CD4-positive, alpha-beta T cell (primary cell): ENCODE measurements around the gene BSG. TPM values are rescaled to one million over a fixed set of nuclear protein-coding genes. Genes with fewer than 3 reads are reported as not detected.

Source experiments
- ATAC-seq: fragments of 200-7000 bp; cut with Tn5 transposase; one replicate; pipeline ENCODE4 v1.10.0; 2022; ENCODE audit warnings: mild to moderate bottlenecking; ENCODE audit not compliant: poor library complexity
- CTCF ChIA-PET: fragments of 350-600 bp; sonication (Branson Sonifier 250); formaldehyde crosslinking; loops from one replicate; lab custom pipeline; 2021; ENCODE audit warnings: antibody characterized with exemption, inconsistent platforms; lab: Charles Lee
- POLR2A ChIA-PET: fragments of 350-600 bp; sonication (Branson Sonifier 250); formaldehyde crosslinking; loops from one replicate; lab custom pipeline; 2021; ENCODE audit warnings: antibody characterized with exemption, inconsistent platforms; lab: Charles Lee
- DNase-seq, 14 experiments: peaks; one replicate each; pipeline ENCODE4 v3.0.0-alpha.2; 2013 to 2020; ENCODE audit warnings: mixed read lengths in 2 of 14
- H3K27ac ChIP-seq, 2 donors: one replicate each; pipeline versions ENCODE4 v1.5.1 to v1.7.0; 2013; ENCODE audit warnings: low read length in 2 of 2, low read depth in 1 of 2, mild to moderate bottlenecking in 1 of 2
- H3K27me3 ChIP-seq, 2 experiments: 1 replicate in 1 of 2; 2 replicates in 1 of 2; pipeline versions ENCODE4 v1.6.1 to v1.7.0; 2013; ENCODE audit warnings: low read length in 2 of 2, control low read depth in 1 of 2, mild to moderate bottlenecking in 1 of 2, moderate library complexity in 1 of 2; ENCODE audit not compliant: insufficient read depth in 2 of 2, control insufficient read depth in 1 of 2
- H3K36me3 ChIP-seq: one replicate; pipeline ENCODE4 v1.6.1; 2013; ENCODE audit warnings: low read length, control low read depth; ENCODE audit not compliant: insufficient read depth
- H3K4me1 ChIP-seq: one replicate; pipeline ENCODE4 v1.6.1; 2013; ENCODE audit warnings: low read length, control low read depth; ENCODE audit not compliant: insufficient read depth
- H3K4me3 ChIP-seq: one replicate; pipeline ENCODE4 v1.5.1; 2013; ENCODE audit warnings: mild to moderate bottlenecking, low read length, moderate library complexity
- H3K9me3 ChIP-seq, 2 experiments: 1 replicate in 1 of 2; 2 replicates in 1 of 2; pipeline versions ENCODE4 v1.6.1 to v1.7.0; 2013; ENCODE audit warnings: low read length in 2 of 2, mild to moderate bottlenecking in 2 of 2, control low read depth in 1 of 2, moderate library complexity in 1 of 2; ENCODE audit not compliant: control insufficient read depth in 1 of 2, insufficient read depth in 1 of 2
- H3K27ac Mint-ChIP-seq: one replicate; pipeline ENCODE4 v1.8.0; 2020; ENCODE audit warnings: mixed read lengths
- H3K27me3 Mint-ChIP-seq: one replicate; pipeline ENCODE4 v1.8.0; 2021; ENCODE audit warnings: mixed read lengths
- H3K36me3 Mint-ChIP-seq: one replicate; pipeline ENCODE4 v1.8.0; 2021; ENCODE audit warnings: low read depth, mixed read lengths
- H3K4me1 Mint-ChIP-seq: one replicate; pipeline ENCODE4 v1.8.0; 2021; ENCODE audit warnings: low read depth, mixed read lengths
- H3K4me3 Mint-ChIP-seq: one replicate; pipeline ENCODE4 v1.8.0; 2020; ENCODE audit warnings: mild to moderate bottlenecking, mixed read lengths
- H3K9me3 Mint-ChIP-seq: one replicate; pipeline ENCODE4 v1.8.0; 2020; ENCODE audit warnings: mixed read lengths
- intact Hi-C, 2 experiments: fragments of 100-400 bp; cut with DNase I in 1 of 2; cut with micrococcal nuclease in 1 of 2; formaldehyde crosslinking; loops; one replicate each; pipeline versions ENCODE4 v1.15.1 to v1.9.0; 2023 to 2025; cut with DNase I, micrococcal nuclease
- total RNA-seq, 174 experiments: library from RNA in 2 of 174; stranded (reverse) in 2 of 174; gene quantifications; one replicate each; pipeline ENCODE4 v1.2.3 and lab custom pipeline; 2021 to 2026
- TF ChIP-seq, protein P1 (sequence below): fragments of 200-600 bp; IDR thresholded peaks from one replicate; pipeline ENCODE4 v1.8.0; 2022; ENCODE audit warnings: antibody characterized with exemption, mild to moderate bottlenecking

BSG gene
- total RNA-seq, 2 experiments from 2014 or later, result 68.7 to 71.6 TPM

DNA sequence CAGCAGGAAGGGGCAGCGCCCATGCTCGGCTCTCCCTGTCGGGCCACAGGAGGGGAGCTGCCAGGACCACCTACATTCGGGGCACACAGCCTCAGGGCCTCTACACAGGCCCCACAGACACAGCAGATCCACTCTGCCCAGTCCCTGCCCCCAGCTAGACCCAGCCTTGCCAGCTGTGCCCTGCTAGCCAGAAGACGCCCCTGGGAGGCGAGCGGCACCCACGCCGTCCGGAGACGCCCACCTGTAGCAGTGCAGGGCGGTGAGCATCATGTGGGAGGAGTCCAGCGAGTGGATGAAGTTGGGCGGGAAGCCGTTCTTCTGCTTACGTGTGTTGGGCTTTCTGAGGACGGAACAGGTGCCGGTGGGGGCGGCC, 45.8 kb downstream of the BSG start:
- no peak overlapping the region for H3K27ac Mint-ChIP-seq
- TF ChIP-seq, protein P1, sequence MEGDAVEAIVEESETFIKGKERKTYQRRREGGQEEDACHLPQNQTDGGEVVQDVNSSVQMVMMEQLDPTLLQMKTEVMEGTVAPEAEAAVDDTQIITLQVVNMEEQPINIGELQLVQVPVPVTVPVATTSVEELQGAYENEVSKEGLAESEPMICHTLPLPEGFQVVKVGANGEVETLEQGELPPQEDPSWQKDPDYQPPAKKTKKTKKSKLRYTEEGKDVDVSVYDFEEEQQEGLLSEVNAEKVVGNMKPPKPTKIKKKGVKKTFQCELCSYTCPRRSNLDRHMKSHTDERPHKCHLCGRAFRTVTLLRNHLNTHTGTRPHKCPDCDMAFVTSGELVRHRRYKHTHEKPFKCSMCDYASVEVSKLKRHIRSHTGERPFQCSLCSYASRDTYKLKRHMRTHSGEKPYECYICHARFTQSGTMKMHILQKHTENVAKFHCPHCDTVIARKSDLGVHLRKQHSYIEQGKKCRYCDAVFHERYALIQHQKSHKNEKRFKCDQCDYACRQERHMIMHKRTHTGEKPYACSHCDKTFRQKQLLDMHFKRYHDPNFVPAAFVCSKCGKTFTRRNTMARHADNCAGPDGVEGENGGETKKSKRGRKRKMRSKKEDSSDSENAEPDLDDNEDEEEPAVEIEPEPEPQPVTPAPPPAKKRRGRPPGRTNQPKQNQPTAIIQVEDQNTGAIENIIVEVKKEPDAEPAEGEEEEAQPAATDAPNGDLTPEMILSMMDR, result no peak
- Histone ChIP-seq H3K4me3 (no peak overlapping the region), H3K4me1 (peaks cover 3% of the 10 kb centered on the region), H3K36me3 (peaks cover 48% of the 10 kb centered on the region), H3K27me3 (no peaks in the 10 kb centered on the region), H3K27ac (no peak overlapping the region), H3K9me3 (no peaks in the 10 kb centered on the region)
- H3K4me1 Mint-ChIP-seq, result peaks cover 4% of the 10 kb centered on the region
- CTCF ChIA-PET, result no interaction called here
- DNase-seq (no peak), ATAC-seq (no peak)
- intact Hi-C loops, result no loop called here
- H3K27me3 Mint-ChIP-seq, result peaks cover 3% of the 10 kb centered on the region
- H3K4me3 Mint-ChIP-seq, result no peak overlapping the region
- H3K9me3 Mint-ChIP-seq, result no peaks in the 10 kb centered on the region
- POLR2A ChIA-PET, result no interaction called here
- H3K36me3 Mint-ChIP-seq, result peaks cover 34% of the 10 kb centered on the region

DNA sequence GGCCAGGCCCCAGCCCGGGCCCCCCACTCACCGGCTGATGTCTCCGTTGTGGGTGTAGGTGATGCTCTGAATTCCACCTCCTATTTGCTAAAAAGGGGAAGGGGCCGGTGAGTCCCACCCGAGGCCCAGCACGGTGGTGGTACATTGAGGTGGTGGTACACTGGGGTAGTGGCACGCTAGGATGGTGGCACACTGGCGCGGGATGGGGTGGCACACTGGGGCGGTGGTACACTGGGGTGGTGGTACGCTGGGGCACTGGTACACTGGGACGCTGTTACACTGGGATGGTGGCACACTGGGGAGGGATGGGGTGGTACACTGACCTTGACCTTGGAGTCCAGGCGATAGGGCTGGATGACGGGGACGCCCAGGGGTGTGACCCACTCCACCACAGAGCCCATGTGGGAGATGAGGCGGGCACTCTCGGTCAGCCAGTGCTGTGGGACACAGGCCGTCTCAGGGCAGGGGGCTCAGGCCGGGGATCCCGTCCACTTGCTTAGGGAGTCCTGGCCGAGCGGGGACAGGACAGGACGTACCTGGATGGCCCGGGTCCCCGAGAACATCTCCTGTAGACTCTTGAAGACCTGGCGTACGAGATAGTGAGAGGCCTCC, 46.4 kb downstream of the BSG start:
- no peaks in the 10 kb centered on the region for H3K27me3 ChIP-seq
- peaks cover 4% of the 10 kb centered on the region for H3K4me1 Mint-ChIP-seq
- ChIA-PET CTCF (no interaction called here), POLR2A (no interaction called here)
- H3K36me3 Mint-ChIP-seq, result peaks cover 39% of the 10 kb centered on the region
- DNase-seq, result no peak
- no peak overlapping the region for H3K27ac ChIP-seq
- no peak overlapping the region for H3K4me3 ChIP-seq
- H3K4me3 Mint-ChIP-seq, result no peak overlapping the region
- H3K4me1 ChIP-seq, result peaks cover 3% of the 10 kb centered on the region
- H3K27me3 Mint-ChIP-seq, result peaks cover 3% of the 10 kb centered on the region
- no peak overlapping the region for H3K27ac Mint-ChIP-seq
- ATAC-seq, result no peak
- H3K9me3 Mint-ChIP-seq, result no peaks in the 10 kb centered on the region
- TF ChIP-seq, protein P1, result no peak
- H3K36me3 ChIP-seq, result peaks cover 53% of the 10 kb centered on the region
- H3K9me3 ChIP-seq, result no peaks in the 10 kb centered on the region
- intact Hi-C loops, result no loop called here

DNA sequence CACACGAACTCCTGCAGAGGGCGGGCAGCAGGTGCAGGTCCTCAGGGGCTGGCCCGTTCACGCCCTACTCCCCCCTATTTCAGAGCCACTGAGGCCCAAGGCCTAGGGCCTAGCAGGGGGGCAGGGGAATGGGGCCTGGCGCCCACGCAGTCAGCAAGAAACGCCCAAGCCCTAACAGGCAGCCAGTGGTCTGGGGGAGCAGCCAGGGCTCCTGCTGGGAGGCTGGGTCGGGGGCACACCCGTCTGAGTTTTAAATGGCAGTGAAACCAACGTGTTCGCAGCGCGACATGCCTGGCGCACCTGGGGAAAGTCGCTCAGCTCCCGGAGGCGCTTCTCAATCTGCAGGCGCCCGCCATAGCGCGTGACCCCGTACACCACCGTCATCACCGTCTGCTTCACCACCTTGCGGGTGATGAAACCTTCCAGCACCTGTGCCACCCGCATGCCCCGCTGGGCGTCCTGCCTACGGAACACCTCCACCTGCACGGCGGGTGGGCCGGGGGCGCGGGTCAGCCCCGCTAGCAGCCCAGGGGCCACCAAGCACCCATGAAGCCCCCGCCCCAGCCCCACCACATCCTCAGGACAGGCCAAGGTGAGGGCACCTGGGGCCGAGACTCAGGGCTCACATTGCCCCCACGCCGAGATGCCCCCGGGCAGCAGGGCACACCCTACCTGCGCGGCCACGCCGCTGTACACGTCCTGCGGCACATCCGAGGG, 47.0 kb downstream of the BSG start:
- H3K27me3 Mint-ChIP-seq, result peaks cover 3% of the 10 kb centered on the region
- Histone ChIP-seq H3K27me3 (no peaks in the 10 kb centered on the region), H3K9me3 (no peaks in the 10 kb centered on the region), H3K4me1 (peaks cover 3% of the 10 kb centered on the region), H3K4me3 (no peak overlapping the region), H3K36me3 (peaks cover 53% of the 10 kb centered on the region), H3K27ac (no peak overlapping the region)
- H3K27ac Mint-ChIP-seq, result no peak overlapping the region
- no peak for DNase-seq
- H3K36me3 Mint-ChIP-seq, result peaks cover 42% of the 10 kb centered on the region
- intact Hi-C loops, result no loop called here
- CTCF ChIA-PET, result no interaction called here
- no peak for ATAC-seq
- POLR2A ChIA-PET, result no interaction called here
- H3K9me3 Mint-ChIP-seq, result no peaks in the 10 kb centered on the region
- TF ChIP-seq, protein P1, result no peak
- peaks cover 4% of the 10 kb centered on the region for H3K4me1 Mint-ChIP-seq
- no peak overlapping the region for H3K4me3 Mint-ChIP-seq
